Activated gamma-delta T cell treated with Interleukin-2 at 50 U/mL for 16 hours (primary cell): ENCODE data around the gene ABTB2.

Experiments
- DNase-seq: peaks from one replicate; pipeline ENCODE4 v3.0.0-alpha.2; 2020

ABTB2 gene

DNA sequence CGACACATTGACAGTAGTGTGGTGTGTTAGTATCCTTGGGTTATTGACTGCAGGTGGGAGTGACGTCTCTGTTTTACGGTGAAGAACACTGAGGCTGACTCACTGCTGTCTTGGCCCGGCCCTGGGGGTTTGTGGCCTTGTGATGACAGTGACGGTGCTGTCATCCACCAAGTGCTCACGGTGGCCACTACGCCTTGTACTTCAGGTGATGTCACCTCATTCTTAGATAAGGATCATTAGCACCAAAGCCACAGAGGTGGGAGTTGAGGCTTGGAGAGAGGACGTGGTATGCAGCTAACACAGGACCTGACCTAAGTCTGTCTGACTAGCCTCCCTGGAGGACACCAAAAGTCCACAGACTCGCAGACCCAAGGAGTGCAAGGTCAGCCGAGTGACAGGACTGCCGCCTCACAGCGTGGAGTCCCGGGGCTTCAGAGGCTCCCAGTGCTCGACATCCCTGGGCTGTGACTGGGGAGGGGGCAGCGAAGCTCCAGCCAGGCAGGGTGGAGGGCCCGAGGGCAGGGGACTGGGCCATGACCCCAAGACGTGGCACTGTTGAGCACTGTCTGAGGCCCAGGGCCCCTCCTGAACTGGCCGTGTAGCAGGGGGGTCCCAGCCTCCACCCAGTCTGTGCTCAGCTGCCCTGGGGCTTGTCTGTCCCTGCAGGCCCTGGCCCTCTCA, 195.9 kb downstream of the ABTB2 start:
- DNase-seq, result peak; percentile 35

- no peak for DNase-seq
Measured at GRCh38 chr11:34161361-34161760, 196.4 kb downstream of the ABTB2 start.

DNA sequence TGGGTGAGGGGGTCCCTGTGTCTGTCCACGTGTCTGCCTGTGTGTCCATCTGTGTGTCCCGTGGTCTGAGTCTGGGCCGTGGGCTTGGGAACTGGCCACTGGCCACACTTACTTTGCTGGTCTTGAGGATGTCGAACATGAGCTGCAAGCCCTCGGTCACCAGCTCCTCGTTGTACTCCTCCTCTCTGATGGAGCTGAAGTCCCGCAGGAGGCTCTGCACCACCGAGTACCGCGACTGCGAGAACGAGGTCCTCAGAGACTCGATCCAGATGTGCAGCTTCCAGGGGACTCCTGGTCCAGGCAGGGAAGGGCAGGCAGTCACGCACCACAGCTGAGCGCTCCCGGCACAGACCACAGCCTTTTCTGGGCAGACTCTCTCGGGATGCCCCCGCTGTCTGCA, 197.0 kb downstream of the ABTB2 start:
- DNase-seq, result no peak

- DNase-seq, result no peak
Measured at GRCh38 chr11:34160049-34160721, 197.6 kb downstream of the ABTB2 start.

GRCh38 chr11:34158661-34159060, 199.1 kb downstream of the ABTB2 start:
- no peak for DNase-seq

DNA sequence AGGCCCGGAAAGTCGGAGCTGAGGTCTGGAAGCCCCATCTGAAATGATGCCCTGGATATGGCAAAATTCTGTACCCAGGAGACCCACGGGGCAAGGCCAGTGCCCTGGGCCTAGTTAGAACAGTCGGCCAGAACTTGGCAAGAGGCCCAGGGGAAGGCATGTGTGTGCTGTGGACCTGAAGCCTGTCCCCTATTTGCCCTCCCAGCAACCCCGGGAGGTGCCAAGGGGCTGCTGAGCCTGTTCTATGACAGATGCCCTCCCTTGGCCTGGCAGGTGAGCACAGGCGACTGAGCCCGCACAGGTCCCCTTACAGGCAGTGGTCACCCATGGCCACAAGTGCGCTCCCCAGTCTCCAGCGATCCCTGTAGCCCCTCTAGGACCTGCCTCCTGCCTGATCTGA, 200.6 kb downstream of the ABTB2 start:
- no peak for DNase-seq

GRCh38 chr11:34155757-34156062, 202.1 kb downstream of the ABTB2 start:
- DNase-seq, result no peak

DNA sequence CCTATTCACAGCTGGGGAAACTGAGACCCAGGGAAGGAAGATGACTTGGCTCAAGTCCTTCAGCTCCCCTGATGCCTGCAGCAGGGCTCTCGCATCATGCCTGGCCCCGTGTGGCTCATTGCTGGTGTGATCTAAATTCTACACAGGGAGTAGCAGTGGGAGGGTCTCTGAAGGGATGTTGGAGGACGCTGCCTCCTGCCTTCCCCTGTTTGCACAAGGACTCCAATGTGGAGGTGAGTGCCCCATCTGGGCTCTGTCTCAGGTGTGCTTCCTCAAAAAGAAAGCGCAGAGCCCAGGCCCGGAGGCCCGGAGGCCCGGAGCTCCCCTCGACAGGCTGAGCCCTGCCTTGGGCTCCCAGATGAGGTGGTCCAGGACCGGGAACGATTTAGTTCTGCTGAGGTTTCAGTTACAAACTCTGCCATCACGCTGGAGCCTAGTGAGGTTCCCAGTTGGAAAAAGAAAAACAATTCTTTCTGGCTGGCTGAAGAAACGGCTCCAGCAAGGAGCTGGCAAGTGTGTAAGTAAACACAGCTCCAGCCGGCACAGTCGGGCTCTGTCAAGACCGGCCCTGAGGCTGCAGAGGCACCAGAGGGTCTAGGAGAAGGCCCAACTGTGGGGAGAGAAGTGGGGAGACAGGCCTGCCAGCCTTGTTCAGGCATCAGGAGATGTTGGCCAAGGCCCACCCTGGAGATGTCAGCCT, 202.6 kb downstream of the ABTB2 start:
- no peak for DNase-seq

- no peak for DNase-seq
Measured at GRCh38 chr11:34154059-34154875, 203.5 kb downstream of the ABTB2 start.

DNA sequence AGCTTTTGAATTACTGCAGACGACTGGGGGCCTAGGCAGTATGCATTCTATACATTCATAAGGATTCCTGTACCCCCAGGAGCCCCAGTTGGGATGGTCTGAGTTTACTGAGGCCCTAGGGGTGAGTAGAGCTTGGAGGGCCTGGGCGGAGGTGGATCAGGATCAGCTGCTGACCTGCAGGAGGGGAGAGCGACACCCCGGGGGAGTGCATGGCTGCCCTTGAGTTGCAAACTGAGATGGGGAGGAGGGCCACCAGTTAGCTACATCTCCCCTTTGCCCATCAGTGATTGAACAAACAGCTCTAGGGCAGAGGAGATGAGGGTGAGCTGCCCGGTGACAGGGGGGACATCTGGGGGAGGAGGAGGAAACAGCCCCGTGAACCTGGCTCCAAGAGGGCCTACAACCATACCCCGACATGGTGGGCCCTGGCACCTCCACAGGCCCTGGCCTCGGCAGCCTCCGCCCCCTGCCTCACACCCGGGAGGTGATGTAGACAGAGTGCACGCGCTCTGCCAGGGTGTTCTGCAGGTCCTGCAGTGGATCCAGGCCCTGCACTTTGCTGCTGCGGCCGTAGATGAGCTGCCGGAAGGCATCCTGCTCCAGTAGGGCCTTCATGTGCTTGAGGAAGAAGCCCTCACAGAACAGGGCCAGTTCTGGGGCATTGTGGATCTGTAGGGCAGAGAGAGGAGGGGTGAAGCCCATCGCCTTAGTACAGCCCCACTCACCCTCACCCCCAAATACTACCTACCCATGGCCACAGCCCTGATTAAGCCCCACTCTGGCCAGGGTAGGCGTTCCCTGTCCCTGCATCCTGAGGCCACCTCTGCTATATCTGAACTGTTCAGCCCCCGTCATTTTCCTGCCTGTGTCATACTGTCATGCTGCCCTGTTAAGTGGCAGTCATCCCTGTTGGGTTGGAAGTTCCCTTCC, 205.6 kb downstream of the ABTB2 start:
- DNase-seq, result no peak

DNA sequence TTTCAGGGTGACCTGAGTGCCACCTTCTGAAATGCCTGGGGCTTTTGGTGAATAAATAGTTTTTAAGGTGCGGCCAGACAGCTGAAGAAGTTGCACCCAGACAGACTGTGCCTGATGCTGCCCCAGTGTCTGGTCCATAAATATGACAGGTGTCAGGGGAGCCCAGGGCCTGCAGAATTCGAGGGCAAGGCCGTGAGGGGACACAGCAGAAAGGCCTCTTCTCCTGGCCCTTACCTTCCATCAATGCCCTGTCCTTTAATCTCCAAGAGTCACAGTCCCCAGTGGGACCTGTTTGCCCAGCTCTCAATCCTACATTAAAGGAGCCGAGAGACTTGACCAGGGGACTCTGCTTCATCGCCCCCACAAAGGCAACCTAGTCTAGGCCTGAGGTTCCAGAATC, 206.6 kb downstream of the ABTB2 start:
- DNase-seq, result no peak

DNA sequence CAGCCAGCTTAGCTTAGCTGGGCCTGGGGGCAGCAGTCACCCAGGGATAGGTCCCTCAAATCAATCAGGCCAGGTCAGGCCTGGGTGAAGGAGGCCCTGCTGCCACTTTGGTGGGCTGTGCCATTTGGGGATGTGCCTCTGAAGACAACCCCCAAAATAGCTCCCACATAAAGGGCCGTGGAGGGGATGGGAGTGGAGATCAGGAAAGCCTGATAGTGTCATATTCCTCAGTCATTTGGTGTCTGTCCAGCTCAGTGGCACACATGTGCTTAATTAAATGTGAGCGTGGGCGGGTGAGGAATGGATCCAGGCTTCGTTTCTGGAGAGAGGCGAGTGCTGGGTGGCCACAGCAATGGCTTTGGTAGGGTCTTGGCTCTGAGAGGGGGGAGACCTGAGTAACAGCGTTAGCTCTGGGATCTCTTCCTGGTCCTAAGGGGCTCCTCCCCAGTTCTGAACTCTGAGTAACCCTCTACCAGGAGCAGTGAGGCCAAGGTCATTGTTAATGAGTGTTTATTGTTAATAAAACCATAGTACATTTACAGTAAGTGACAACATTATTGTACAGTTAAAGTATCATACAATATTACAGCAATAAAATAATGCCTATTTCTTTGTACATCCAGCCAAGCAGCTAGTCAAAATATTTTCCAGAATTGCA, 207.2 kb downstream of the ABTB2 start:
- no peak for DNase-seq

- DNase-seq, result no peak
Measured at GRCh38 chr11:34149786-34150185, 208.0 kb downstream of the ABTB2 start.

- DNase-seq, result no peak
Measured at GRCh38 chr11:34149274-34149673, 208.5 kb downstream of the ABTB2 start.

GRCh38 chr11:34148504-34149165, 209.2 kb downstream of the ABTB2 start:
- no peak for DNase-seq

DNA sequence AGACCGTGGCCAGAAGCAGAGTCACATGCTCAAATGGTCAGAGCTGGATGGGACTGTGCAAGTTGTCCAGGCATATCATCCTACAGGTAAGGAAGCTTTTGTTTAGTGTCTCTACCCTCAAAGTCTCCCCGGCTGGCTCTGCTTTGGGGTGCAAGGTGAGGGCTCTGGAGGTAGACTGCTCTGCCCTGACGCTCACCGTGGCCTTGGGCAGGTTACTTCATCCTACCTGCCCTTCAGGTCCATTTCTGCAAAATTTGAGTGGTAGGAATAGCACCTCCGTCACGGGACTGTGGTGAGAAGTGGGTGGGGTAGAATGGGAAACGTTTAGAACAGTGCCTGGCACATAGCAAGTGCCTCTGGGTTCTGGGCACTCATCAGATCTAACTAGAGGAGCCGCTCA, 210.2 kb downstream of the ABTB2 start:
- DNase-seq, result no peak

DNA sequence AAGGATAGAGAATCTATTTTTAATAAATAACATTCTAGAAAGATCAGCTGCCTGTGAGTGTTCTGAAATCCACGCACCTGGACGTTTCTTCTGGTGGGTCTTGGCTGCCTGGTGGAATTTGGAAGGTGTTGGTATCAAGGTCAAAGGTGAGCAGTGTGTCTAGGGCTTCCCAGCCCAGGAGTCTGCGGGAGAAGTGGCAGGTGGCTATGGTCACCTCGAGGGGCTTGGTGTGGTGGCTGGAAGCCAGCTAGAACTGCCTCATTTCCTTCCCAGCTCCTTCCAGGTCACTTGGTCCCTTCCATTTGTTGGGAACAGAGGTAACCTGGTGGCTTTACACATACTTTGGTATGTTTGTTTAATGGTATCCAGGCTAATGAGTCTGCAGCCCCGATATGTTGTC, 210.9 kb downstream of the ABTB2 start:
- DNase-seq, result no peak

- no peak for DNase-seq
Measured at GRCh38 chr11:34146411-34146810, 211.4 kb downstream of the ABTB2 start.

GRCh38 chr11:34145847-34146381, 211.9 kb downstream of the ABTB2 start:
- no peak for DNase-seq

DNA sequence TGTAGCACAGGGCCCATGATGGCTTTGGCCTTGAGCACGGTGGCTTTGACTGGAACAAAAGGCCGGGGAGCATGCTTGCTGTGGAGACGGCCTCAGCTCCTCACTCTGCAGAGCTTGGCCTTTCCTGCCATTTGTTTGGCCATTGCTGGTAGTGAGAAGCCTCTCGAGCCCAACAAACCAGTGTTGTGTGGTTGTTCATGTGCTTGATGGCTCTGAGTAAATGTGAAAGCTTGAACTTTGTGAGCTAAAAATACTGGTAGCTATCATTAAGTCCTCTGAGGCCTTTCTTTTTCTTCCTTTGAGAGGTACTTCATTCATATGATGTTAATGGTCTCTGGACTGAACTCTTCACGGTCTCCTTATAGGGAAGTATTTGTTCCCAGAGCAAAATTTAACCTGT, 212.7 kb downstream of the ABTB2 start:
- no peak for DNase-seq

- DNase-seq, result no peak
Measured at GRCh38 chr11:34143048-34143447, 214.8 kb downstream of the ABTB2 start.
